ENCODE results near the gene VAPA.

VAPA gene

DNA sequence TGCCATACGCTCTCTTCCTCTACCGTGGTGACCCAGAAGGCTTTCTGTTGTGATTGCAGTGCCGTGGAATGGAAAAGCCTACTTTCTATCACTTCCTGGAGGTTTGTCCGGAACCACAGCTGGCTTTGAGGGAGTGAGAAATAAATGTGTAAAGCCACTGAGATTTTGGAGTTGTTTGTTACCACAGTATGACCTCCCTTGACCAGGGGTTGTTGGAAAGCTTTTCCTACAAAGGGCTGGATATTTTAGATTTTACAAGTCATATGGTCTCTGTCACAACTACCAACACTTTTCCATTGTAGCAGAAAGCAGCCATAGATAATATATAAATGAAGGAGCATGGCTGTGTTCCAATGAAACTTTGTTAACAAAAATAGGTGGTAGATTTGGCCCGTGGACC, 70.3 kb downstream of the VAPA start:
- DNase-seq, result no peak

DNA sequence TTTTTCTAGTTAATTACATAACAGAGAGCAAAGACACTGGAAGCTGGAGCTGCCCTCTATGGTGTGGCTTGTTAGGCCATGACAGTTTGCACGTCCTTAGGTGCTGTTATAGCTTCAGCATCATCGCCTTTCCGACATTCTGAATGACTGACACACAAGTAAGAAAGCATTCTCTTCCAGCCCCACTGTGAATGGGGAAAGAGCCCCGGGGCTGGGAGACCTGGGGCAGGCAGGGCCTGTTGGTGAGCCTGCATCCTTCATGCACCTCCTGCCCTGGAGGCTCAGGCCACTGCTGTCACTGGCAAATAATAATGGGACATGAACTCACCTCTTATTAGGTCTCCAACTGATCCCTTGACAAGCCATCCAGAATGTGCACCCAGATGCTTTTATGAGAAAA, 71.8 kb downstream of the VAPA start:
- no peak for DNase-seq

DNA sequence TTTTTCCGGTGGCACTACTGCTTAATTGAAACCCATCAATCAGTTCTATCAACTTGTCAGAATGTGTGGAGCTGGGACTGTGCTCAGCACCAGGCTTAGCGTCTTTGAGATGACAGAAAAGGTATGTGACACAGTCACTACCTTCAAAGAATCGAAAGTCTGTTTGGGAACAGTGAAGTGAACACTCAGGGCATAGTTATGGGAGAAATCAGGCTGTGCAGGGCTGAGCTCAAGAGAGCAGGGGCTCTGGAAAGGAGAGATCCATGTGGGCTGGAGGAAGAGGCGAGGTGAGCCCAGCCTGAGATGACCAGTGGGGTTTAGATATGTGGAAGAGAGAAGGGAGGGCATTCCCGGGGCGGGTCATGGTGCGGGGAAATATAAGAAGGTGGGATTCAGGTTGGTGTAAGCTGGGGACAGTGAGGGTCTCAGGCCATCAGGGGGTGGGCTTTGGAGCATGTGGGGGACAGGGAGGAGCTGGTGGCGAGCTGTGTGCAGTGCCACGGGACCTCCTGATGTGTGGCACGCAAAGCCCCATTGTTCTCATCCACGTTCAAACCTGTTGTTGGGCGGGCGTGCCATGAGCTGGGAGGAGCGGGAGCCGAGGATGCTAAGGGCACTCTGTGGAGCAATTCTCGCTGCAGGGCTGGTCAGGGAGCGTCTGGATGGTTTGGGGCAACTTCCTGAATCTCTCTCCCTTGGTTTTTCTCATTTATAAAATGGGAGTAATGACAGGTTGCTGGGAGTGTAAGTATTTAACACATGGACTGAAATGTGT, 72.5 kb downstream of the VAPA start:
- DNase-seq, result no peak

DNA sequence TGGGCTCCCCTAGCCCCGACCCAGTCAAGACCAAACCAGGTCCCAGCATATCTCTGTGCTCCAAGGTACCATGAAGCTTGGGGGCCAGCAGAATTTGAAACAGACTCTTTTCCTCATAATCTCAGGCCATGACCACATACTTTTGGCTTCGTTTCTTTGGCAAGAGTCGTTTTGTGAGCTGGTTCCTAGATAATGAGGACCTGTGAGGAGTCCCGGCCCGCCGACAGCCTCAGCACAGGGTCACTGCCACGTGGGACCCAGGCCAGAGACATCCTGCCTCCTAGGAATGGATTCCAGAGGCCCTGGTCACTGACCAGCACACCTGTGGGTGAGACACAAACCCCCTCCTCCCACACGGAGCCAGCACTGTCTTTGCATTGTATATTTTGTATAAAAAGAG, 73.5 kb downstream of the VAPA start:
- DNase-seq, result no peak

DNA sequence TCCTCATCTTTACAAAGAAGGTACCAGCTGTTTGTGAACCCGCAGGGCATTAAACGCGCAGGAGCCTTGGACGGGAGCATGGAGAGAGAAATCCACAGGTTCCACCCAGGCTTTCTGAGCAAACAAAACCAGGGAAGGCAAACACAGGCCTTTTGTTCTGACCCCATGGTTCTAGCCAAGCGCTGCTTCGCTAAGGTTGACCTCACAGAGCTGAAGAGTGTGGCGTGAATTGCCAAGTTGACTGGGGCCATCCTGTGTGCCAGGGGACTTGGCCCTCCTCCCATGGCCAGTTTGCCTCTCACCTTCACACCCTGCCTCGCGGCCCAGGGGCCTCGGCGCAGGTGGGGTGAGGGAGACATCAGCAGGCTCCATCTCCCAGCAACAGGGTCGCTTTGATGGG, 74.1 kb downstream of the VAPA start:
- no peak for DNase-seq

DNA sequence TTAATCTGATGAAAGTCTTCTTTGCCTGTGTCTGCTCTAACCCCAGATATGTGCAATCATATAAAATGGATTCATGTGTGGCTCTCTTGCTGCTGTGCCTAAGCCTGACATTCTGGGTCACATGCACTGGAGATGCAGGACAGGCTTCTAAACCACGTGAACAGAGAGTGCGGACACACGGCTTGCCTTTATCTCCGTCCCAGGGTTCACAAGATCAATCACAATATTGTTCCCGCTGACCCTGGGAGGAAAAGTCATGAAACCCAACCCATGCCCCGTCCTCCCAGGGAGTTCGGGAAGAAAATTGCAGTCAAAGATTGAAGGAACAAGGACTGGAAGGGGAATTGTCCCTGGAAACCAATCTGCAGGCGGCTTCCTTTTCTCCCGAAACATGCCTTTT, 74.8 kb downstream of the VAPA start:
- DNase-seq, result no peak

DNA sequence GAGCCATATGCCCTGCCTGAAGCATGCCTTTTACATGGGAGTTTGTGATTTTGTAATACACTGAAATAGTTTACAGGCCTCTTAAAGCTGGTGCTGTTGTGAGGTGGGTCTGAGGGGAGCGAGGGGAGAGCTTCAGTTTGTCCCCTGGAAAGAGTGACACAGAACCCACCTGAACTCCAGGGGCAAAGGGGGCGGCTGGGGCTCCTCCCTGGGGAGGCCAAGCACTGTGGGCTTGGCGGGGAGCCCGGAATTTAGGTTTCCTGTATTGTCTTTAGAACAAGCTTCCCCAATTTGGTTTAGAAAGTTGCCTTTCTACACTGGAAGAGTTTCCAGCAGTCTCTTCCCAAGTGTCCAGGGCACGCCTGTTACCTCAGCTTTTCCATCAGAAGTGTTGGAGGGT, 75.7 kb downstream of the VAPA start:
- DNase-seq, result no peak

DNA sequence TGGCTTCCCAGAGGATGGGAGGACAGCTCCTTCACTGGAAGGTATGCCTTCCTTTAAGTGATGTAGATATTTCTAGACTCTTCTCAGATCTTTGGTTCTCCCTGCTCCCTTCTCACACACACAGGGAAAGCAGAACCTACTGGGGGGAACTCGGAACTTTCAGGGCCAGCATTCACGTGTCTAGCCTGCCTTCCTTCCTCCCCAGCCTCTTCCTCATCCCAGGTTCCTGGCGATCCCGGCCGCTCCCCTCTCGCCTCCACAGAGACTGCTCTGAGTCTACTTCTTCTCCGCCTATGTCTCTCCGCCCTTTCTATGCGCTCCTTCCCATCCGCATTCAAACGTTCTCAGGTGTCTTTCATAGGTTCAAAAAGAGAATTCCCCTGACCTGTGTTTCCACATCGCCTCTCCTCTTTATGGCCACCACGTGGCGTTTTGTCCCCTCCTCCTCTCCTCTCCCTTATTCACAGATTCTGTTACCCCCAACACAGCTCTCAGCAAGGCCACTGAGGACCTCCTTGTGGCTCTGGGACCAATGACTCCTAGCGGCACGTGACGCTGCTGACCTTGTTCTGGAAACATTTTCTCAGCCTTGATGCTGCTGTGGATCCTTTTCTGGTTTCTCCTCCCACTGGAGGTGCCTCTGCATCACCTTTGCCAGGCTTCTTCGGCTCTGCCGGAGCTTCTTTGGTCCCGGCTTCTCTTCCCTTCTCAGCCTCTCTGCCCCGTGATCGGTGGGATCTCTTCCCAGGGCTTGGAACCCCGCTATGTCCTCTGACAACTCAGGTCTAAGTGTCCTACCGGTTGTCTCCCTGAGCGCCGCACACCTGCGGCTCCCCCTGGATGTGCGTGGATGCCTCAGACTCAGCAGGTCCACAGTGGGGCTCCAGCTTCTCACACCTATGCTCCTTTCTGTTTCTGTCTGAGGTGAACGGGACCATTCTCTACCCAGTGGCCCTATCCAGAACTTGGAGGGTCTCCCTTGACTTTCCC, 77.5 kb downstream of the VAPA start:
- no peak for DNase-seq

DNA sequence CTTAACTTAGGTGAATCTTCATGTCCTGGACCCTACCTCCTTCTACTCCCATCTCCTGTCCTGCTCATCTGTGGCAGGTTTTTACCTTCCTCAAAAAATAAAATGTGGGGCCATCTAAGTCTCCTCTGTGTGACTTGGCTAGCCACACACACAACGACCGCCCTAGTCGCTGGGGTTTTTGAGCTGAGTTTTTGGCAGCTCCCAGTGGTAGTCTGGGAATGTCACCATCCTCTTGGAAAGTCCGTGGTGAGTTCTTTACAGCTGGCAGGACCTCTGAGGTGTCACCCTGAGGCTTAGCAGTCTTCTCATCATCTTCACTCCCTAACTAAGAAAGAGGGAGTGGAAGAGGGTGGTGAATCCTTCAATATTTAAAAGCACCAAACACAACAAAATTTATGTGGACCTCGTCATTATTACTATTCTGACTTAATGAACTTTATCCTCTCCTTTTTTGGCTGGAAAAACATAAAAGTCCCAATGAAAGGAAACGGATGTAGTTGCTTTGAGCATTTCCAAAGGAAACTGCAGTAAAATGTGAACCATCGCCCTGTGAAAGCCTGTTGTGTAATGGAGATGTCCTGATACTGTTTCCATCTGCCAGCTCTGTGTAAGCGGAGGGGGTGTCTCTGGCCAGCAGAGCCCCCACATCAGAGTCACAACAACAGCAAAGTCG, 78.6 kb downstream of the VAPA start:
- no peak for DNase-seq

DNA sequence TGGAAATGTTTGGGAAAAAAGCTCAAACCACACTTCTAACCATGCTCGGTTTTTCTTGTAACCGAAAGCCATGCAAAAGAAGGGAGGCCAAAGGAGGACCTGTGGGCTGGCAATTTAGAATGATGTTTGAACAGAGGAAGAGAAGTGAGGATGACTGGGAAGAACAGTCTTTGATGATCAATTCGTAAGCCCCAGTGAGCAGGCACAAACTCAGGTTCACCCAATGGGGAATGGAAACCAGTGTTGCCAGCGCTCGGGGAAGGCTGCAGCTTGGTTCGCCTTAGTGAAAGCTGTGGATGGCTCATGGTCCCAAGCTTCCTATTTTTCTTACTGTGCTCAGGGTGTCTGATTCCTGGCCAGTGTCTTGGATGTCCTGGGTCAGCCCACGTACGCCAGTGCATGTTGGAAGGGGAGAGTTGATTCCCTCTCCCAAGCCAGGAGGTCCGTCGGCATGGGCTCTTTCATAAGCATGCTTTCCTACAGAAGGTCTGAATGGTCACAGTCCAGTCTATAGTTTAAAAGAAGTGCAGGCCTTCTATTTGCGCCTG, 79.2 kb downstream of the VAPA start:
- no peak for DNase-seq

DNA sequence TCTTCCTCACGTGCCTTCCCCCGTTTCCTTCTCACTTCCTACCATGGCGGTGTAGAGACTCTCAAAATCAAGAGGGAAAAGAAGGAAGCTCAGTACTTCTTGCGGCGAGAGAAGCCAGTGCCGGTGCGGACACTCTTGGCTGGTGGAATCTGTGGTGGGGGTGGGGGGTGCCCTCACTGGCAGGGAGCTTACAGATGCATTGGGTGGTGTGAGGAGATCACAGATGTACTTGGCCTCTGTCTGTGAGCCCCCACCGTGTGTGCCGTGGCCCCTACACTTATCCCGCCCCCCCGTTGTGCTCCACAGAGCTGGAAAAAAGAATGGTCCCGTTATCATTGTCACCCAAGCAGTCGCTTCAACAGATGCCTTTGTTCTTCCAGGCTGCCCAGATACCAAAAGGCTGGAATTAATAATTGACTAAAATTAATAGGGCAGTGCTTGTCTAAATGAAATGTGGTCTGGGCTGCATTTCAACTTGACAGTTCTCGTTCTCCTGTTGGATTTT, 79.8 kb downstream of the VAPA start:
- DNase-seq, result peak; percentile 46

DNA sequence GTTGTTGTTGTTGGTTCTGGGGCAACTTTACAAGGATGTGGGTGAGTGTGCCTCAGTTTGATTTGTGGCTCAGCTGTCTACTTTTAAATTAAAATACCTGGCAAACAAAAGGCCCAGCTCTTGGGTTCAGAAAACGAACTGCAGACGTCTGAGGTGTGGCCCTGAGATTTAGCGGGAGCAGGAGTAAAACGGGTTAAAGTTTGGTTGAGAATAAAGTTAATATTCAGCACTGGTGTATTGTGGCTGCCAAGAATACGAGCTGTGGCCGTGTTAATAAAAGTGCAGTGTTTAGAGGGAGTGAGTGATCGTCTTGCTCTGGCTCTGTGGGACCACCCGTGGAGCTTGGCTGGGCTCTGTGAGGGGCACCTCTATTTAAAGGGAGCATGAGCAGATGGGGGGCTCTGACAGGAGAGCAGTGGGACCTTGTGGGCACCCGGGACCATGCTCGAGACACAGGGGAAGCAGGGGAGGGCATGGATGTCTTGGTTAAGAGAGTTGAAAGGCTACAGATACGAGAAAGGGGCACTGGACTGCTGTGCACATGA, 80.3 kb downstream of the VAPA start:
- no peak for DNase-seq

DNA sequence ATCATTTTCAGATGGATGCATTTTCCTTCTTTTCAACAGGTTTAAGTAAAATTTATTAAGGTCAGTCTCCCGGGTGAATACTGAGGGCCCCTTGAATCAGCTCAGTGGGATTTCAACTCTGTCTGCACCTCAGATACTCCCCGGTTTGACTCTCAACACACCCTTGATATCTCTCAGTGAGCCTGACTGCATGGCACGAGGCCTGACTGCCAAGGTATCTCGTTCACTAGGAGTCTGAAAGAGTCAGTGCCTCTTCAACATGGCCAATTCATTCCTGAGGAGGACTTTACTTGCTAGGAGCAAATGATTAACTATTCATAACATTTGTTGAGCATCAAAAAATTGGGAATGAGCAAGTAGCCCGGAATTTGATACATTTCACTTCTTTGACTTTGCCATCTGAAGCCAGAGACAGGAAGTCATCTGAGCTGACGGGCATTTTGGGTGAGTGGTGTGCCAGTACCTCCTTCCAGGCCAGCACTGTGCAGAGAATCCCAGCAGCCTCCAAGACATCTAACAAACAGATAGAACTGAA, 81.0 kb downstream of the VAPA start:
- no peak for DNase-seq

DNA sequence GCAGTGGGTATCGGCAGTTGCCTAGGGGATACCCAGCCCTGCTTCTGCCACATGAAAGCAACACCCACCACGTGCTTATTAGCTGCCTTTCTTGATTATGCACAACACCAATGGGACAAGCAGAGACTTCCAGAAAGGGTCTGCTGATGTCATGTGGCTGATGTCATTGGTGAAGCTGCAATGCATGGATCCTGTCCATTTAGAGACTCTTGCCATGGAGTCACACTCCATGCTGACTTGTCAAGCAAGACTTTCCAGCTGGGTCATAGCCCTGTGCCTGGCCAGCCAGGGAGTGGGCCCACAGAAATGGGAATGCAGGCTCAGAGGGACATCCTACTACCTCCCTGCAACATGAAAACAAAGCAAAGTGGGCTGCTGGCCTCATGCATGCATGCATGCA, 81.8 kb downstream of the VAPA start:
- no peak for DNase-seq

DNA sequence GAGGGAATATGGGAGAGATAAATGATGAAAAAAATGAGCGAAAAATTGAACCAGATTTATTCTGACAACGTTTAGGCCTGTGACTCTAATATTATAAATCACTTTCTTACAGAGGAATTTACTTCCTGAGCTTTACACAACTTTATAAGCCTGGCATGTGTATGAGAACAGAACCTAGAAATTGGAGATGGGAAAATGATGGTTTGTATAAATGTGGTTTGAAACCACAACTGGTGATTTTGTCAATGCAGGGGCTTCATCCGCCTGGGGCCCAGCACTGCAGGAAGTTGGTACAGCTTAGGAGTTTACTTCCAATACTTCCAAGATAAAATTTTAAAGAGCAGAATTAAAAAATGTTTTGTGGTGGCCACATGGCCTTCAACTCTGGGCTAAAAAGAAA, 82.3 kb downstream of the VAPA start:
- no peak for DNase-seq

DNA sequence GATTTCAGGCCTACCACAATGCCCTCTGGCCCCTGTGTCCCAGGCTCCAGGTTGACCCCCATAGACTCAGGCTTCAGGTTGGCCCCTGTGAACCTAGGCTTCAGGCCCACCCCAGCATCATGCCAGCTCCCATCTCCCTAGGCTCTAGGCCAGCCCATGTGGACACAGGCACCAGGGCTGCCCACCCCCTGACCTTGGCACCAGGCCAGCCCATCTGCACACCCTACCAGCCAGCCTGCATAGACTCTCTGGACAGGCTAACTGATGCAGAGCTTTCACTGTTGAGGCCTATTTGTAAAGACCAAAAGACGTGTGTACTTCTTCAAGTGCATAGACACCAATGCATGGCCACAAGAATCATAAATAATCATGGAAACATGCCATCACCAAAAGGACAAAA, 83.9 kb downstream of the VAPA start:
- no peak for DNase-seq

DNA sequence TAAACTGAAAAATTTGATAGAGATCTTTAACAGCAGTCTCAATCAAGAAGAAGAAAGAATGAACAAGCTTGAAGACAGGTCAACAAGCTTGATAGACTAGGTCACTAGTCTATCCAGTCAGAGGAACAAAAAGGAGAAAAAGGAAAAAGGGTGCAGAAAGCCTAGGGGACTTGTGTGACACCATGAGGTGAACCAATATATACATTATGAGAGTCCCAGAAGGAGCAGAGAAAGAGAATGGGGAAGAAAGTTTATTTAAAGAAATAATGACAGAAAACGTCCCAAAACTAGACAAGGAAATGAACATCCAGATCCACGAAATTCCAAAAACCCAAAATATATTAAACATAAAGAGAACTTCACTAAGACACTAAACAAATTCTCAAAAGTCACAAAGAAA, 84.5 kb downstream of the VAPA start:
- no peak for DNase-seq

DNA sequence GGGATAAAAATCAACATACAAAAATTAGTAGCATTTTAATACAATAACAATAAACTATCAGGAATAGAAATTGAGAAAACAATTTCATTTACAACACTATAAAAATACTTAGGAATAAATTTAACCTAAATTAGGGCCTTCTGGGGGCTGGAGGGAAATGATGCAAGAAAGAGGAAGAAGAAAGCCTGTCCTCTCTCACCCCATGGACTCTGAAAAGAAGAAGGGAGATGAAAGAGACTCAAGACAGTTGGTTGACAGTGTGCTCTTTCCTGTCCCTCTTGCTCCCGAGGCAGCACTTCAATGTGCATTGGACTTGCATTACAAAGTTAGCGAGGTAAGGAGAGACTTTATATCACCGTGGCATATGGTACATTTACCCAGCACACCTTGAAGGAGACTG, 88.5 kb downstream of the VAPA start:
- DNase-seq, result no peak

DNA sequence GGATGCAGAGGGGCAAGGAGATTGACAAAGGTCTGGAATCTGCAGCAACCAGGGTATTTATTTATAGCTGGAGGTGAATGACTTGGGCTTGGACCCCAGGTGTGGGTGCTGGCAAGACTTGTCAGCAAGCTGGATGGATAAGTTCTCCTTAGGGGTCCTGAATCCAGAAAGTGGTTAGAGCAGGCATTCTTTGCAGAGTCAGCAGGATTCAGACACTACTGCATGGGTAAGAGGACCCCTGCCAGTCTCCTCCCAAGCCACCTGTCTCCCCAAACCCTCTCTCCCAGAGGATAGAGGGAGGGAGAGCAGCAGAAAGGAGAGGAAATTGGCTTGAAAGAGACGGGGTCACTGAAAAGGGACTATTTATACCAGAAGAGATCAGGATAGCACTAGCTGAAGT, 89.5 kb downstream of the VAPA start:
- DNase-seq, result no peak

DNA sequence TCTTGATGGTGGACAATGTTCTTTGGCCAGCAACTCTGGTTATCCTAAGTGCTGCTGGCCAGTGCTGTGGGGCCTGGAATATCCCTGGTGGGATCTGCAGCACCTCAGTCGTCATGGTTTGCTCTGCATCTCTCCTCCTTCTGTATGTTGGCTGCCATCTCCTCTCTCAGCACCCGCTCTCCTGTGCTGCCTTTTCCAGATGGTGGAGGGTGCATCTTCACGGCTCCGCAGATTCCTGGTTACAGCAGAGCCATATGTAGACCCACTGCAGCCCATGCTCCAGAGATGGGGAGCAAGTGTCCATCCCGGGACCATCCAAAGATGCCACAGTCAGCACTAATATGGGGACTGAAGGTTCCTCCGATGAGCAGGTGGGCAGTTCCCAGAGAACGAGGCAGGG, 90.0 kb downstream of the VAPA start:
- no peak for DNase-seq

DNA sequence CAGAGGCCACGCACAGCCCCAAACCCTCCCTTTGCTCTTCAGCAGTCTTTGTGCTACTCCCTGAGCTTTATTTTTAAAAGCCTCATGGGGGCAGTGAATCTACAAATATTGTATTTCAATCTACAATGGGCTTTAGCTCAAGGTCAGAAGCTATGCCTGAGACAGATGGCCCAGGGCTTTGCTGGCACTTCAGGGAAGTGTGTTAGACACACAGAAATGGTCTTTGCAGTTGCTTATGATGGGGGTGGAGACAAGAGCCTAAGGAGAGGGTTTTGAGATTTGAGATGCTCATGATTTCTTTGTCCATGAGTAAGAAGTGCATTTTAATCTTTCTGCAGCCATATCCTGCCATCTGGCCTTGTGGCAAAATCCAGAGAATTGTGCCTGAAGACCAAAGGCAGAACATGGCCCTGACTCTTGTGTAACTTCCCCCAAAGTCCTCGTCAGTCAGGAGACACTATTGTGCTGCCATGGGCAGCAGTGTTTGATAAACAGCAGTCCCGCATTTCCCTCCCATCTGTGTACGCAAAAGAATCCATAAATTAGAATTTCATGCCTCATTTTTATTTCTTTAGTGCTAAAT, 92.6 kb downstream of the VAPA start:
- DNase-seq, result no peak

DNA sequence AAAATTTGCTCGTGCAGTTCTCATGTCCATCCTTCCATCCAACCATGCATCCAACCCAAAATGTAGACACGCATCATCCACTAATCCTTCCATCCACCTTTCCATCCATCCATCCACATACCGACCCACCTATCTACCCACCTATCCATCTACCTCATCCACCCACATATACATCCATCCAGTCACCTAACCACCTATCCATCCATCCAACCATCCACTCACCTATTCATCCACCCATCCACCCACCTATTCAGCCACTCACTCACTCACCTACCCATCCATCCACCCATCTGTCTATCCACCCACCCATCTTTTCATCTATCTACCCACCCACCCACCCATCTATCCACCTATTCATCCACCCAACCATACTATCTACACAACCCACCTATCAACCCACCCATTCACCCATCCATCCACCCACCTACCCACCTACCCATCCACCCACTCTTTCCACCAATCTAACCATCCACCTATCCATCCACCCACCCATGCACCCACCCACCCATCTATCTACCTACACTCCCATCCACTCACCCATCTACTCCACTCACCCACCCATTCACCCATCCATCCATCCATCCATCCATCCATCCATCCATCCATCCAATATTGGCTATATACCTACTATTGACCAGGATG, 94.3 kb downstream of the VAPA start:
- DNase-seq, result no peak
